Measurements from ENCODE around the gene GARIN5A.

Gene GARIN5A

GRCh38 chr19:50428772-50429463, 47.7 kb downstream of the GARIN5A start:
- no peak overlapping the region for H3K4me3 ChIP-seq (ENCODE audit: low read depth, low read length)
- TF ChIP-seq CTCF (IDR thresholded peaks at IDR 0.05; ENCODE audit: insufficient read depth, low read depth, low read length, missing control alignments), result no peak
- no peak for DNase-seq (ENCODE audit: low read depth)

- DNase-seq (ENCODE audit: low read depth), result peak; percentile 82
- TF ChIP-seq CTCF (IDR thresholded peaks at IDR 0.05; ENCODE audit: insufficient read depth, low read depth, low read length, missing control alignments), result no peak
- peak overlapping the region; percentile 19 for H3K4me3 ChIP-seq (ENCODE audit: low read depth, low read length)
Measured at GRCh38 chr19:50427997-50428425, 48.6 kb downstream of the GARIN5A start.

- no peak for TF ChIP-seq CTCF (IDR thresholded peaks at IDR 0.05; ENCODE audit: insufficient read depth, low read depth, low read length, missing control alignments)
- no peak for DNase-seq (ENCODE audit: low read depth)
- peak overlapping the region; percentile 19 for H3K4me3 ChIP-seq (ENCODE audit: low read depth, low read length)
Measured at GRCh38 chr19:50427318-50427925, 49.2 kb downstream of the GARIN5A start.

- no peak for DNase-seq (ENCODE audit: low read depth)
- no peak overlapping the region for H3K4me3 ChIP-seq (ENCODE audit: low read depth, low read length)
- no peak for TF ChIP-seq CTCF (IDR thresholded peaks at IDR 0.05; ENCODE audit: insufficient read depth, low read depth, low read length, missing control alignments)
Measured at GRCh38 chr19:50425581-50425980, 51.1 kb downstream of the GARIN5A start.

GRCh38 chr19:50423279-50424113, 53.2 kb downstream of the GARIN5A start:
- DNase-seq (ENCODE audit: low read depth), result no peak
- no peak for TF ChIP-seq CTCF (IDR thresholded peaks at IDR 0.05; ENCODE audit: insufficient read depth, low read depth, low read length, missing control alignments)
- no peak overlapping the region for H3K4me3 ChIP-seq (ENCODE audit: low read depth, low read length)

- peak; percentile 37 for DNase-seq (ENCODE audit: low read depth)
- no peak overlapping the region for H3K4me3 ChIP-seq (ENCODE audit: low read depth, low read length)
- no peak for TF ChIP-seq CTCF (IDR thresholded peaks at IDR 0.05; ENCODE audit: insufficient read depth, low read depth, low read length, missing control alignments)
Measured at GRCh38 chr19:50422397-50423278, 54.0 kb downstream of the GARIN5A start.
